ENCODE measurements around the gene AP5S1. TPM values are rescaled to one million over a fixed set of nuclear protein-coding genes. Genes with fewer than 3 reads are reported as not detected.

AP5S1 gene
- total and polyA plus RNA-seq, 10 of the 15 experiments (the other 5 are each of a cell fraction or from before 2014, with no cell fraction given): 3.8 to 13.2 (median 7.8) TPM

DNA sequence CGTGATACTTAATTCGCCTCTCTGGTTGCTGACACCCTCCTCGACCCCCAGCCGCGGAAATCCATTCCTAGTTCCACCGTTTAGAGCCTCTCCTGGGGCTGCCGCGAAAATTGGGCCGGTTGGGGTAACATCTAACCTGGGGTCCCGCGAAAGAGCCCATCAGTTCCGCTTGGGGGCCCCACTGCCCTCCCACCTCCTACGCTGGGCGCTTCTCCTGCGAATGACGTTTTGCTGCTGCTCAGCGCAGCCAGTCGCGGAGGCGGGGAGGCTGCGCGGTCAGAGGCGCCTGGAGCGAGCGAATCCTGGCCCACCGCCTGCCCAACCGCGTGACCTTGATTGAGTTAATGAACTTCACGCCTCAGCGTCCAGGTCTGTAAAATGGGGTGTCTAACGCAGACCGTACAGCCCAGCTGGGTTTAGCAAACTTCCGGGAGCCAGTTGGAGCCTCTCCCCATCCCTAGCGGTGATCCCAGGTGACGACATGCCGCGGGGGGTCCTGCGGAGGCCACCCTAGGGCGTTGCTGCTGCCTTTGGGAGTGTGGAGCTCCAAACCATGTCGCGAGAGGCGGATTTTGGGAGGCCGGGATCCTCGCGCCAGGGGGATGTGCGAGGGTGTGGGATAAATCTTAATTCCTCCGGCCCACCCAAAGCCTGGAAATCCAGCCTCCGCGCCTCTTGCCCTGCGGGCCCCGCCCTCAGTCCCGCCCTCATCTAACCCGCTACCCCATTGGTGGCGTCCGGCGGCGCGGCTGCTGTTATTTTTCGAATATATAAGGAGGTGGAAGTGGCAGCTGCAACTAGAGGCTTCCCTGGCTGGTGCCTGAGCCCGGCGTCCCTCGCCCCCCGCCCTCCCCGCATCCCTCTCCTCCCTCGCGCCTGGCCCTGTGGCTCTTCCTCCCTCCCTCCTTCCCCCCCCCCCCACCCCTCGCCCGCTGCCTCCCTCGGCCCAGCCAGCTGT lies 24.6 kb upstream of the AP5S1 start, which contains the start of gene CDC25B (continued):
- TF ChIP-seq, protein P1, sequence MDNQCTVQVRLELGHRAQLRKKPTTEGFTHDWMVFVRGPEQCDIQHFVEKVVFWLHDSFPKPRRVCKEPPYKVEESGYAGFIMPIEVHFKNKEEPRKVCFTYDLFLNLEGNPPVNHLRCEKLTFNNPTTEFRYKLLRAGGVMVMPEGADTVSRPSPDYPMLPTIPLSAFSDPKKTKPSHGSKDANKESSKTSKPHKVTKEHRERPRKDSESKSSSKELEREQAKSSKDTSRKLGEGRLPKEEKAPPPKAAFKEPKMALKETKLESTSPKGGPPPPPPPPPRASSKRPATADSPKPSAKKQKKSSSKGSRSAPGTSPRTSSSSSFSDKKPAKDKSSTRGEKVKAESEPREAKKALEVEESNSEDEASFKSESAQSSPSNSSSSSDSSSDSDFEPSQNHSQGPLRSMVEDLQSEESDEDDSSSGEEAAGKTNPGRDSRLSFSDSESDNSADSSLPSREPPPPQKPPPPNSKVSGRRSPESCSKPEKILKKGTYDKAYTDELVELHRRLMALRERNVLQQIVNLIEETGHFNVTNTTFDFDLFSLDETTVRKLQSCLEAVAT (IDR thresholded peaks at IDR 0.05): peak; percentile 63
- TF ChIP-seq, protein P2, sequence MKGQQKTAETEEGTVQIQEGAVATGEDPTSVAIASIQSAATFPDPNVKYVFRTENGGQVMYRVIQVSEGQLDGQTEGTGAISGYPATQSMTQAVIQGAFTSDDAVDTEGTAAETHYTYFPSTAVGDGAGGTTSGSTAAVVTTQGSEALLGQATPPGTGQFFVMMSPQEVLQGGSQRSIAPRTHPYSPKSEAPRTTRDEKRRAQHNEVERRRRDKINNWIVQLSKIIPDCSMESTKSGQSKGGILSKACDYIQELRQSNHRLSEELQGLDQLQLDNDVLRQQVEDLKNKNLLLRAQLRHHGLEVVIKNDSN (IDR thresholded peaks at IDR 0.05; ENCODE audit: borderline replicate concordance, extremely low read length, insufficient read depth, low read depth, low read length): peak; percentile 22
- TF ChIP-seq CREM (IDR thresholded peaks at IDR 0.05; ENCODE audit: low read depth) (peak; percentile 10; the same call in 1 of the 2 replicates), EGR1 (IDR thresholded peaks at IDR 0.05; ENCODE audit: borderline replicate concordance in 1 of 2, low read depth in 2 of 2, low read length in 2 of 2) (peak in 1 of 2 experiments; percentile 86; a peak in 2 of 3 replicates), KDM1A (IDR thresholded peaks at IDR 0.05; ENCODE audit: borderline replicate concordance) (no peak), BHLHE40 (IDR thresholded peaks at IDR 0.05; ENCODE audit: borderline replicate concordance in 1 of 2, low read depth in 2 of 2, low read length in 1 of 2) (peak; percentile 20 to 77; a peak in 3 of 4 replicates), SIN3A (IDR thresholded peaks at IDR 0.05; ENCODE audit: low read depth, low read length) (peak; percentile 85), IKZF2 (IDR thresholded peaks at IDR 0.05) (peak; percentile 84 to 88), CHD1 (IDR thresholded peaks at IDR 0.05; ENCODE audit: low read depth, low read length) (no peak), ZNF207 (IDR thresholded peaks at IDR 0.05; ENCODE audit: borderline replicate concordance) (peak; percentile 77; the same call in 1 of the 2 replicates), HDAC2 (IDR thresholded peaks at IDR 0.05) (no peak), ZNF24 (IDR thresholded peaks at IDR 0.05) (peak; percentile 96), BCL11A (IDR thresholded peaks at IDR 0.05; ENCODE audit: low read depth, low read length) (peak; percentile 55; the same call in 1 of the 2 replicates), TCF12 (IDR thresholded peaks at IDR 0.05; ENCODE audit: low read depth, low read length) (peak; percentile 69), IKZF1 (conservative IDR thresholded peaks at IDR 0.05) (peak; percentile 94), SREBF2 (IDR thresholded peaks at IDR 0.05; ENCODE audit: low read length) (no peak)
- TF ChIP-seq, protein P3, sequence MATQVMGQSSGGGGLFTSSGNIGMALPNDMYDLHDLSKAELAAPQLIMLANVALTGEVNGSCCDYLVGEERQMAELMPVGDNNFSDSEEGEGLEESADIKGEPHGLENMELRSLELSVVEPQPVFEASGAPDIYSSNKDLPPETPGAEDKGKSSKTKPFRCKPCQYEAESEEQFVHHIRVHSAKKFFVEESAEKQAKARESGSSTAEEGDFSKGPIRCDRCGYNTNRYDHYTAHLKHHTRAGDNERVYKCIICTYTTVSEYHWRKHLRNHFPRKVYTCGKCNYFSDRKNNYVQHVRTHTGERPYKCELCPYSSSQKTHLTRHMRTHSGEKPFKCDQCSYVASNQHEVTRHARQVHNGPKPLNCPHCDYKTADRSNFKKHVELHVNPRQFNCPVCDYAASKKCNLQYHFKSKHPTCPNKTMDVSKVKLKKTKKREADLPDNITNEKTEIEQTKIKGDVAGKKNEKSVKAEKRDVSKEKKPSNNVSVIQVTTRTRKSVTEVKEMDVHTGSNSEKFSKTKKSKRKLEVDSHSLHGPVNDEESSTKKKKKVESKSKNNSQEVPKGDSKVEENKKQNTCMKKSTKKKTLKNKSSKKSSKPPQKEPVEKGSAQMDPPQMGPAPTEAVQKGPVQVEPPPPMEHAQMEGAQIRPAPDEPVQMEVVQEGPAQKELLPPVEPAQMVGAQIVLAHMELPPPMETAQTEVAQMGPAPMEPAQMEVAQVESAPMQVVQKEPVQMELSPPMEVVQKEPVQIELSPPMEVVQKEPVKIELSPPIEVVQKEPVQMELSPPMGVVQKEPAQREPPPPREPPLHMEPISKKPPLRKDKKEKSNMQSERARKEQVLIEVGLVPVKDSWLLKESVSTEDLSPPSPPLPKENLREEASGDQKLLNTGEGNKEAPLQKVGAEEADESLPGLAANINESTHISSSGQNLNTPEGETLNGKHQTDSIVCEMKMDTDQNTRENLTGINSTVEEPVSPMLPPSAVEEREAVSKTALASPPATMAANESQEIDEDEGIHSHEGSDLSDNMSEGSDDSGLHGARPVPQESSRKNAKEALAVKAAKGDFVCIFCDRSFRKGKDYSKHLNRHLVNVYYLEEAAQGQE (IDR thresholded peaks at IDR 0.05; ENCODE audit: low read depth, low read length): 0 out of 2 replicates have a peak, but pooled peaks have one; percentile 7
- TF ChIP-seq, protein P4, sequence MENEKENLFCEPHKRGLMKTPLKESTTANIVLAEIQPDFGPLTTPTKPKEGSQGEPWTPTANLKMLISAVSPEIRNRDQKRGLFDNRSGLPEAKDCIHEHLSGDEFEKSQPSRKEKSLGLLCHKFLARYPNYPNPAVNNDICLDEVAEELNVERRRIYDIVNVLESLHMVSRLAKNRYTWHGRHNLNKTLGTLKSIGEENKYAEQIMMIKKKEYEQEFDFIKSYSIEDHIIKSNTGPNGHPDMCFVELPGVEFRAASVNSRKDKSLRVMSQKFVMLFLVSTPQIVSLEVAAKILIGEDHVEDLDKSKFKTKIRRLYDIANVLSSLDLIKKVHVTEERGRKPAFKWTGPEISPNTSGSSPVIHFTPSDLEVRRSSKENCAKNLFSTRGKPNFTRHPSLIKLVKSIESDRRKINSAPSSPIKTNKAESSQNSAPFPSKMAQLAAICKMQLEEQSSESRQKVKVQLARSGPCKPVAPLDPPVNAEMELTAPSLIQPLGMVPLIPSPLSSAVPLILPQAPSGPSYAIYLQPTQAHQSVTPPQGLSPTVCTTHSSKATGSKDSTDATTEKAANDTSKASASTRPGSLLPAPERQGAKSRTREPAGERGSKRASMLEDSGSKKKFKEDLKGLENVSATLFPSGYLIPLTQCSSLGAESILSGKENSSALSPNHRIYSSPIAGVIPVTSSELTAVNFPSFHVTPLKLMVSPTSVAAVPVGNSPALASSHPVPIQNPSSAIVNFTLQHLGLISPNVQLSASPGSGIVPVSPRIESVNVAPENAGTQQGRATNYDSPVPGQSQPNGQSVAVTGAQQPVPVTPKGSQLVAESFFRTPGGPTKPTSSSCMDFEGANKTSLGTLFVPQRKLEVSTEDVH (IDR thresholded peaks at IDR 0.05; ENCODE audit: low read depth, partially characterized antibody): no peak
